ENCODE measurements around the gene TMEM121B.

TMEM121B gene

GRCh38 chr22:17143101-17143500, 21.9 kb upstream of the TMEM121B start:
- TF ChIP-seq CTCF (IDR thresholded peaks at IDR 0.05; ENCODE audit: low read depth, low read length, missing control alignments): no peak
- in situ Hi-C loops (cut with HindIII; ENCODE audit: low pct_ligation_motif_present, low sequenced_read_pairs): no loop called here
- H3K27me3 ChIP-seq (replicated peaks): no peaks in the 10 kb centered on the region
- no peak for DNase-seq
- no peak overlapping the region for H3K4me3 ChIP-seq (ENCODE audit: low read depth, low read length)
- H3K27ac ChIP-seq: no peak overlapping the region
- H3K36me3 ChIP-seq (replicated peaks): peaks cover 2% of the 10 kb centered on the region

- no peak overlapping the region for H3K27ac ChIP-seq
- H3K36me3 ChIP-seq (replicated peaks): peaks cover 2% of the 10 kb centered on the region
- TF ChIP-seq CTCF (IDR thresholded peaks at IDR 0.05; ENCODE audit: low read depth, low read length, missing control alignments): no peak
- no peak for DNase-seq
- H3K27me3 ChIP-seq (replicated peaks): no peaks in the 10 kb centered on the region
- H3K4me3 ChIP-seq (ENCODE audit: low read depth, low read length): no peak overlapping the region
- in situ Hi-C loops (cut with HindIII; ENCODE audit: low pct_ligation_motif_present, low sequenced_read_pairs): no loop called here
Measured at GRCh38 chr22:17140826-17141766, 19.9 kb upstream of the TMEM121B start.

- TF ChIP-seq CTCF (IDR thresholded peaks at IDR 0.05; ENCODE audit: low read depth, low read length, missing control alignments): no peak
- H3K27me3 ChIP-seq (replicated peaks): no peaks in the 10 kb centered on the region
- H3K36me3 ChIP-seq (replicated peaks): peaks cover 2% of the 10 kb centered on the region
- H3K27ac ChIP-seq: no peak overlapping the region
- no peak overlapping the region for H3K4me3 ChIP-seq (ENCODE audit: low read depth, low read length)
- DNase-seq: no peak
- in situ Hi-C loops (cut with HindIII; ENCODE audit: low pct_ligation_motif_present, low sequenced_read_pairs): no loop called here
Measured at GRCh38 chr22:17140022-17140421, 18.9 kb upstream of the TMEM121B start.

GRCh38 chr22:17138513-17138912, 17.4 kb upstream of the TMEM121B start:
- no peak for DNase-seq
- in situ Hi-C loops (cut with HindIII; ENCODE audit: low pct_ligation_motif_present, low sequenced_read_pairs): no loop called here
- Histone ChIP-seq H3K27ac (no peak overlapping the region), H3K4me3 (ENCODE audit: low read depth, low read length) (no peak overlapping the region), H3K36me3 (replicated peaks) (peaks cover 2% of the 10 kb centered on the region), H3K27me3 (replicated peaks) (no peaks in the 10 kb centered on the region)
- TF ChIP-seq CTCF (IDR thresholded peaks at IDR 0.05; ENCODE audit: low read depth, low read length, missing control alignments): no peak

- no peaks in the 10 kb centered on the region for H3K27me3 ChIP-seq (replicated peaks)
- no peak overlapping the region for H3K4me3 ChIP-seq (ENCODE audit: low read depth, low read length)
- TF ChIP-seq CTCF (IDR thresholded peaks at IDR 0.05; ENCODE audit: low read depth, low read length, missing control alignments): no peak
- DNase-seq: no peak
- in situ Hi-C loops (cut with HindIII; ENCODE audit: low pct_ligation_motif_present, low sequenced_read_pairs): no loop called here
- peaks cover 2% of the 10 kb centered on the region for H3K36me3 ChIP-seq (replicated peaks)
- no peak overlapping the region for H3K27ac ChIP-seq
Measured at GRCh38 chr22:17137861-17138425, 16.8 kb upstream of the TMEM121B start.

Measured in brain microvascular endothelial cell (primary cell).